HG03575 (cell line): ENCODE results near the gene RBMS1.

Experiments
- ATAC-seq: cut with Tn5 transposase; IDR thresholded peaks from one replicate; pipeline ENCODE4 v1.9.1; 2021; ENCODE audit not compliant: unreplicated experiment, insufficient number of reproducible peaks, low FRiP score; ENCODE audit errors: extremely low read depth

RBMS1 gene

GRCh38 chr2:160238392-160238791 is 255.2 kb downstream of the RBMS1 start:
- no peak for ATAC-seq

GRCh38 chr2:160232905-160233475 is 260.6 kb downstream of the RBMS1 start:
- no peak for ATAC-seq

- ATAC-seq: no peak
Measured at GRCh38 chr2:160229591-160229990, 264.0 kb downstream of the RBMS1 start.

GRCh38 chr2:160228141-160228917 is 265.3 kb downstream of the RBMS1 start:
- no peak for ATAC-seq

- ATAC-seq: no peak
Measured at GRCh38 chr2:160227293-160227915, 266.2 kb downstream of the RBMS1 start.

GRCh38 chr2:160226367-160226766 is 267.2 kb downstream of the RBMS1 start:
- ATAC-seq: no peak

- no peak for ATAC-seq
Measured at GRCh38 chr2:160225722-160226121, 267.9 kb downstream of the RBMS1 start.

GRCh38 chr2:160224507-160224906 is 269.1 kb downstream of the RBMS1 start:
- ATAC-seq: no peak

GRCh38 chr2:160224060-160224459 is 269.5 kb downstream of the RBMS1 start:
- peak; percentile 94 for ATAC-seq

- ATAC-seq: no peak
Measured at GRCh38 chr2:160223560-160223959, 270.0 kb downstream of the RBMS1 start.

GRCh38 chr2:160222546-160223283 is 270.9 kb downstream of the RBMS1 start:
- no peak for ATAC-seq
